ENCODE measurements around the gene LTO1.

DNA sequence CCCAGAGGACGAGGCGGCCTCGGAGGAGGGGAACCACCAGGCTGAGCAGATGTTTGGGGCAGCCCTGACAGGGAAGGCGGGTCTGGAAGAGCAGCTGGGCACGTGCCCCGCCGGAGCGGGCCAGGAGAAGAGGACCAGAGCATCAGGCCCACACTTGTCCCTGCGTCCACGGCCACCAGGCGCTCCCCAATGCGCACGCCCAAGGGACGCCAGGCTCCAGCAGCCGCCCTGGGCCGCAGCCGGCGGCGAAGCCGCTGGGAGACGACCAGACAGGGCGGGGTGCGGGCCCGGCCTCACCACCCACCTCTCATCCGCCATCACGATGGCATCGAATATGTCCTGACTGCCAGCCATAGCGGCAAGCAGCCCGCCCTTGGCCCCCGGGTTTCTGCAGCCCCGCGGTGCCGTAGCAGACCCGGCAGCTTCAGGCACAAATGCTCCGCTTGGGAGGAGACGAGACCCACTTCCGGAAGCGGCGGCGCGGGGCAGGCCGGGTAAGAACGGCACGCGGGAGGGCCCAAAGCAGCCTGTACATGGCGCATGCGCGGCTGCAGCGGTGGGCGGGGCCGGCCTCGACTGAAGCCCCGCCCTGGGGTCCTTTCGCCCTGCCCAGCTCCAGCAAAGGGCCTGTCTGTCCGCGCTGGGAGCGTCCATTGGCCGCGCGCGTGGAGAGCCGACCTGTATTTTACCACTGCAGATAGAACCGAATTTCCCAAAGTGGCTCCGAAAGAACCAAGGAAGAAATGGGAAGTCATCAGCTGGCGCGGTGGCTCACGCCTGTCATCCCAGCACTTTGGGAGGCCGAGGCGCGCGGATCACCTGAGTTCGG, at the start of gene LTO1:
- TF ChIP-seq, protein P1, sequence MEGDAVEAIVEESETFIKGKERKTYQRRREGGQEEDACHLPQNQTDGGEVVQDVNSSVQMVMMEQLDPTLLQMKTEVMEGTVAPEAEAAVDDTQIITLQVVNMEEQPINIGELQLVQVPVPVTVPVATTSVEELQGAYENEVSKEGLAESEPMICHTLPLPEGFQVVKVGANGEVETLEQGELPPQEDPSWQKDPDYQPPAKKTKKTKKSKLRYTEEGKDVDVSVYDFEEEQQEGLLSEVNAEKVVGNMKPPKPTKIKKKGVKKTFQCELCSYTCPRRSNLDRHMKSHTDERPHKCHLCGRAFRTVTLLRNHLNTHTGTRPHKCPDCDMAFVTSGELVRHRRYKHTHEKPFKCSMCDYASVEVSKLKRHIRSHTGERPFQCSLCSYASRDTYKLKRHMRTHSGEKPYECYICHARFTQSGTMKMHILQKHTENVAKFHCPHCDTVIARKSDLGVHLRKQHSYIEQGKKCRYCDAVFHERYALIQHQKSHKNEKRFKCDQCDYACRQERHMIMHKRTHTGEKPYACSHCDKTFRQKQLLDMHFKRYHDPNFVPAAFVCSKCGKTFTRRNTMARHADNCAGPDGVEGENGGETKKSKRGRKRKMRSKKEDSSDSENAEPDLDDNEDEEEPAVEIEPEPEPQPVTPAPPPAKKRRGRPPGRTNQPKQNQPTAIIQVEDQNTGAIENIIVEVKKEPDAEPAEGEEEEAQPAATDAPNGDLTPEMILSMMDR (IDR thresholded peaks at IDR 0.05) = peak in 2 of 4 experiments; percentile 16 to 38
- TF ChIP-seq POLR2A (IDR thresholded peaks at IDR 0.05) = peak; percentile 46 to 65

All from uterus (tissue), 2 donors.